Activated T-cell treated with anti-CD3 and anti-CD28 coated beads, Interleukin-2, amount 50 U/mL, for 72 hours (primary cell): ENCODE measurements around the gene WWTR1. TPM values are rescaled to one million over a fixed set of nuclear protein-coding genes. Genes with fewer than 3 reads are reported as not detected.

Experiments
- ATAC-seq, 2 donors: fragments of 150-1000 bp; cut with Tn5 transposase; replicated peaks in 1 of 2; 2 replicates each; pipeline ENCODE4 v1.10.0; 2021; ENCODE audit warnings: moderate library complexity in 2 of 2, mild to moderate bottlenecking in 1 of 2
- DNase-seq, 2 donors: peaks; one replicate each; pipeline ENCODE4 v3.0.0; 2021 to 2022; ENCODE audit warnings: mixed read lengths in 1 of 2
- H3K27ac Mint-ChIP-seq: one replicate; pipeline ENCODE4 v1.8.0; 2022; ENCODE audit warnings: mild to moderate bottlenecking, moderate library complexity, mixed read lengths
- H3K27me3 Mint-ChIP-seq: one replicate; pipeline ENCODE4 v1.8.0; 2022; ENCODE audit warnings: low read depth, mixed read lengths
- H3K36me3 Mint-ChIP-seq, 2 donors: one replicate each; pipeline ENCODE4 v1.8.0; 2022; ENCODE audit warnings: mixed read lengths in 2 of 2, mild to moderate bottlenecking in 1 of 2; ENCODE audit not compliant: insufficient read depth in 2 of 2
- H3K4me1 Mint-ChIP-seq: one replicate; pipeline ENCODE4 v1.8.0; 2022; ENCODE audit warnings: low read depth, mixed read lengths
- H3K4me3 Mint-ChIP-seq, 2 donors: one replicate each; pipeline ENCODE4 v1.8.0; 2022; ENCODE audit warnings: mild to moderate bottlenecking in 2 of 2, mixed read lengths in 2 of 2, moderate library complexity in 2 of 2
- H3K9me3 Mint-ChIP-seq, 2 donors: one replicate each; pipeline ENCODE4 v1.8.0; 2022; ENCODE audit warnings: mixed read lengths in 2 of 2
- total RNA-seq, 2 donors: library from RNA; stranded (reverse); gene quantifications; one replicate each; pipeline ENCODE4 v1.2.3, GENCODE V29; 2022

WWTR1 gene
- total RNA-seq, 2 donors from 2014 or later: 0.53 to 0.95 TPM

- DNase-seq (no peak), ATAC-seq (no peak)
- H3K4me3 Mint-ChIP-seq: no peak overlapping the region
- peaks cover 38% of the 10 kb centered on the region for H3K27me3 Mint-ChIP-seq
- no peaks in the 10 kb centered on the region for H3K36me3 Mint-ChIP-seq
- no peak overlapping the region for H3K27ac Mint-ChIP-seq
- no peaks in the 10 kb centered on the region for H3K4me1 Mint-ChIP-seq
- H3K9me3 Mint-ChIP-seq: no peaks in the 10 kb centered on the region
Observed at GRCh38 chr3:149648525-149648924, 9.3 kb downstream of the WWTR1 start.

- no peak overlapping the region for H3K27ac Mint-ChIP-seq
- H3K4me1 Mint-ChIP-seq: no peaks in the 10 kb centered on the region
- no peak for ATAC-seq
- H3K9me3 Mint-ChIP-seq: no peaks in the 10 kb centered on the region
- DNase-seq: no peak
- H3K27me3 Mint-ChIP-seq: peaks cover 38% of the 10 kb centered on the region
- no peaks in the 10 kb centered on the region for H3K36me3 Mint-ChIP-seq
- H3K4me3 Mint-ChIP-seq: no peak overlapping the region
Observed at GRCh38 chr3:149647812-149648211, 10.0 kb downstream of the WWTR1 start.

GRCh38 chr3:149647285-149647684, 10.5 kb downstream of the WWTR1 start:
- Mint-ChIP-seq H3K36me3 (no peaks in the 10 kb centered on the region), H3K4me1 (no peaks in the 10 kb centered on the region), H3K27me3 (peaks cover 38% of the 10 kb centered on the region), H3K9me3 (no peaks in the 10 kb centered on the region), H3K4me3 (no peak overlapping the region), H3K27ac (no peak overlapping the region)
- DNase-seq: no peak
- ATAC-seq: no peak

GRCh38 chr3:149646181-149646766, 11.6 kb downstream of the WWTR1 start:
- Mint-ChIP-seq H3K27ac (no peak overlapping the region), H3K36me3 (no peaks in the 10 kb centered on the region), H3K4me1 (no peaks in the 10 kb centered on the region), H3K27me3 (peaks cover 35% of the 10 kb centered on the region), H3K4me3 (no peak overlapping the region), H3K9me3 (no peaks in the 10 kb centered on the region)
- DNase-seq (no peak), ATAC-seq (peak in 1 of 2 donors; percentile 50)

GRCh38 chr3:149643963-149644362, 13.9 kb downstream of the WWTR1 start:
- Mint-ChIP-seq H3K36me3 (no peaks in the 10 kb centered on the region), H3K4me1 (no peaks in the 10 kb centered on the region), H3K4me3 (no peak overlapping the region), H3K27ac (no peak overlapping the region), H3K9me3 (no peaks in the 10 kb centered on the region), H3K27me3 (peaks cover 24% of the 10 kb centered on the region)
- ATAC-seq: no peak
- DNase-seq: no peak

GRCh38 chr3:149643482-149643798, 14.4 kb downstream of the WWTR1 start:
- Mint-ChIP-seq H3K4me1 (no peaks in the 10 kb centered on the region), H3K9me3 (no peaks in the 10 kb centered on the region), H3K36me3 (no peaks in the 10 kb centered on the region), H3K27me3 (peaks cover 23% of the 10 kb centered on the region), H3K4me3 (no peak overlapping the region), H3K27ac (no peak overlapping the region)
- no peak for ATAC-seq
- DNase-seq: no peak

- ATAC-seq (no peak), DNase-seq (no peak)
- H3K9me3 Mint-ChIP-seq: no peaks in the 10 kb centered on the region
- H3K4me3 Mint-ChIP-seq: no peak overlapping the region
- H3K27ac Mint-ChIP-seq: no peak overlapping the region
- H3K36me3 Mint-ChIP-seq: no peaks in the 10 kb centered on the region
- no peaks in the 10 kb centered on the region for H3K4me1 Mint-ChIP-seq
- H3K27me3 Mint-ChIP-seq: peaks cover 8% of the 10 kb centered on the region
Observed at GRCh38 chr3:149640976-149641728, 16.7 kb downstream of the WWTR1 start.

GRCh38 chr3:149639093-149639486, 18.7 kb downstream of the WWTR1 start:
- Mint-ChIP-seq H3K27me3 (peaks cover 19% of the 10 kb centered on the region), H3K36me3 (no peaks in the 10 kb centered on the region), H3K4me3 (no peak overlapping the region), H3K9me3 (no peaks in the 10 kb centered on the region), H3K27ac (no peak overlapping the region), H3K4me1 (no peaks in the 10 kb centered on the region)
- ATAC-seq (no peak), DNase-seq (no peak)

GRCh38 chr3:149638228-149639092, 19.4 kb downstream of the WWTR1 start:
- no peak overlapping the region for H3K4me3 Mint-ChIP-seq
- ATAC-seq (no peak), DNase-seq (no peak)
- no peaks in the 10 kb centered on the region for H3K4me1 Mint-ChIP-seq
- H3K36me3 Mint-ChIP-seq: no peaks in the 10 kb centered on the region
- no peak overlapping the region for H3K27ac Mint-ChIP-seq
- H3K27me3 Mint-ChIP-seq: peaks cover 22% of the 10 kb centered on the region
- no peaks in the 10 kb centered on the region for H3K9me3 Mint-ChIP-seq

- no peaks in the 10 kb centered on the region for H3K4me1 Mint-ChIP-seq
- ATAC-seq (no peak), DNase-seq (no peak)
- peaks cover 38% of the 10 kb centered on the region for H3K27me3 Mint-ChIP-seq
- H3K27ac Mint-ChIP-seq: no peak overlapping the region
- H3K4me3 Mint-ChIP-seq: no peak overlapping the region
- no peaks in the 10 kb centered on the region for H3K36me3 Mint-ChIP-seq
- no peaks in the 10 kb centered on the region for H3K9me3 Mint-ChIP-seq
Observed at GRCh38 chr3:149635396-149635795, 22.4 kb downstream of the WWTR1 start.

- DNase-seq: no peak
- Mint-ChIP-seq H3K27me3 (peaks cover 39% of the 10 kb centered on the region), H3K27ac (no peak overlapping the region), H3K9me3 (no peaks in the 10 kb centered on the region), H3K4me1 (no peaks in the 10 kb centered on the region), H3K36me3 (no peaks in the 10 kb centered on the region), H3K4me3 (no peak overlapping the region)
- no peak for ATAC-seq
Observed at GRCh38 chr3:149634573-149634972, 23.3 kb downstream of the WWTR1 start.

- ATAC-seq (no peak), DNase-seq (no peak)
- Mint-ChIP-seq H3K4me3 (no peak overlapping the region), H3K36me3 (no peaks in the 10 kb centered on the region), H3K9me3 (no peaks in the 10 kb centered on the region), H3K27me3 (peaks cover 44% of the 10 kb centered on the region), H3K4me1 (no peaks in the 10 kb centered on the region), H3K27ac (no peak overlapping the region)
Observed at GRCh38 chr3:149634072-149634471, 23.8 kb downstream of the WWTR1 start.

GRCh38 chr3:149632225-149632624, 25.6 kb downstream of the WWTR1 start:
- no peak overlapping the region for H3K27ac Mint-ChIP-seq
- DNase-seq: no peak
- peaks cover 44% of the 10 kb centered on the region for H3K27me3 Mint-ChIP-seq
- H3K9me3 Mint-ChIP-seq: no peaks in the 10 kb centered on the region
- H3K36me3 Mint-ChIP-seq: no peaks in the 10 kb centered on the region
- no peak overlapping the region for H3K4me3 Mint-ChIP-seq
- ATAC-seq: no peak
- H3K4me1 Mint-ChIP-seq: no peaks in the 10 kb centered on the region
